Measurements from ENCODE around the gene SLC16A2. TPM values are rescaled to one million over a fixed set of nuclear protein-coding genes. Genes with fewer than 3 reads are reported as not detected.

Gene SLC16A2
- polyA plus RNA-seq, 1 experiment, result 61.6 TPM

- Histone ChIP-seq H3K4me3 (ENCODE audit: low read depth, low read length) (no peak overlapping the region), H3K27me3 (ENCODE audit: control insufficient read depth, insufficient read depth, low read length) (no peaks in the 10 kb centered on the region), H3K36me3 (ENCODE audit: control insufficient read depth, insufficient read depth, low read length) (no peaks in the 10 kb centered on the region)
- ChIA-PET POLR2A (no interaction called here), CTCF (no interaction called here)
- no peak for TF ChIP-seq CTCF (IDR thresholded peaks at IDR 0.05; ENCODE audit: insufficient read depth, low read depth, low read length)
- no peak for DNase-seq (ENCODE audit: low read depth)
These were observed 69.0 kb downstream of the SLC16A2 start for GRCh38 chrX:74490247-74490646.

- Histone ChIP-seq H3K27me3 (ENCODE audit: control insufficient read depth, insufficient read depth, low read length) (no peaks in the 10 kb centered on the region), H3K36me3 (ENCODE audit: control insufficient read depth, insufficient read depth, low read length) (no peaks in the 10 kb centered on the region), H3K4me3 (ENCODE audit: low read depth, low read length) (no peak overlapping the region)
- ChIA-PET CTCF (interaction anchor here (0.7 to 1.0 kb wide), 2 partner anchors 9 to 11 kb away, joined by 3 read pairs; no protein-coding TSS in a partner anchor), POLR2A (no interaction called here)
- DNase-seq (ENCODE audit: low read depth), result no peak
- no peak for TF ChIP-seq CTCF (IDR thresholded peaks at IDR 0.05; ENCODE audit: insufficient read depth, low read depth, low read length)
These were observed 71.5 kb downstream of the SLC16A2 start for GRCh38 chrX:74492720-74493201.

- H3K36me3 ChIP-seq (ENCODE audit: control insufficient read depth, insufficient read depth, low read length), result no peaks in the 10 kb centered on the region
- POLR2A ChIA-PET, result no interaction called here
- CTCF ChIA-PET, result no interaction called here
These were observed 72.5 kb downstream of the SLC16A2 start for GRCh38 chrX:74493806-74494205.

GRCh38 chrX:74498924-74499323 lies 77.6 kb downstream of the SLC16A2 start:
- no peak overlapping the region for H3K4me3 ChIP-seq (ENCODE audit: low read depth, low read length)
- no peak for DNase-seq (ENCODE audit: low read depth)
- H3K27me3 ChIP-seq (ENCODE audit: control insufficient read depth, insufficient read depth, low read length), result no peaks in the 10 kb centered on the region
- no peaks in the 10 kb centered on the region for H3K36me3 ChIP-seq (ENCODE audit: control insufficient read depth, insufficient read depth, low read length)
- TF ChIP-seq CTCF (IDR thresholded peaks at IDR 0.05; ENCODE audit: insufficient read depth, low read depth, low read length), result no peak
- CTCF ChIA-PET, result no interaction called here
- POLR2A ChIA-PET, result no interaction called here

More at GRCh38 chrX:74493806-74494205, 72.5 kb downstream of the SLC16A2 start:
- DNase-seq (ENCODE audit: low read depth), result no peak
- no peak overlapping the region for H3K4me3 ChIP-seq (ENCODE audit: low read depth, low read length)
- no peak for TF ChIP-seq CTCF (IDR thresholded peaks at IDR 0.05; ENCODE audit: insufficient read depth, low read depth, low read length)
- no peaks in the 10 kb centered on the region for H3K27me3 ChIP-seq (ENCODE audit: control insufficient read depth, insufficient read depth, low read length)

- TF ChIP-seq CTCF (IDR thresholded peaks at IDR 0.05; ENCODE audit: insufficient read depth, low read depth, low read length), result no peak
- Histone ChIP-seq H3K4me3 (ENCODE audit: low read depth, low read length) (no peak overlapping the region), H3K27me3 (ENCODE audit: control insufficient read depth, insufficient read depth, low read length) (no peaks in the 10 kb centered on the region), H3K36me3 (ENCODE audit: control insufficient read depth, insufficient read depth, low read length) (no peaks in the 10 kb centered on the region)
- ChIA-PET POLR2A (no interaction called here), CTCF (no interaction called here)
- no peak for DNase-seq (ENCODE audit: low read depth)
These were observed 78.8 kb downstream of the SLC16A2 start for GRCh38 chrX:74500067-74500466.
